ENCODE results near the gene POLDIP3. TPM values are rescaled to one million over a fixed set of nuclear protein-coding genes. Genes with fewer than 3 reads are reported as not detected.
A peak's percentile ranks its signal among the peaks of the same experiment; 100 is the strongest.

POLDIP3 gene
- total RNA-seq, 1 donor from 2014 or later: 39.4 TPM

GRCh38 chr22:42643634-42644421 lies 29.1 kb upstream of the POLDIP3 start:
- intact Hi-C loops (cut with micrococcal nuclease): no loop called here
- no peak for ATAC-seq
- DNase-seq: no peak

- intact Hi-C loops (cut with micrococcal nuclease): no loop called here
- ATAC-seq (no peak), DNase-seq (no peak)
These were observed 28.3 kb upstream of the POLDIP3 start for GRCh38 chr22:42642806-42643633.

- intact Hi-C loops (cut with micrococcal nuclease): no loop called here
These were observed 27.2 kb upstream of the POLDIP3 start for GRCh38 chr22:42641801-42642413.

GRCh38 chr22:42639541-42640241 lies 25.0 kb upstream of the POLDIP3 start:
- intact Hi-C loops (cut with micrococcal nuclease): no loop called here

More at GRCh38 chr22:42641801-42642413, 27.2 kb upstream of the POLDIP3 start:
- DNase-seq (no peak), ATAC-seq (no peak)

GRCh38 chr22:42637555-42637954 lies 22.9 kb upstream of the POLDIP3 start:
- DNase-seq (no peak), ATAC-seq (no peak)
- intact Hi-C loops (cut with micrococcal nuclease): no loop called here

More at GRCh38 chr22:42639541-42640241, 25.0 kb upstream of the POLDIP3 start:
- DNase-seq (no peak), ATAC-seq (no peak)

- DNase-seq: no peak
- intact Hi-C loops (cut with micrococcal nuclease): no loop called here
- no peak for ATAC-seq
These were observed 21.8 kb upstream of the POLDIP3 start for GRCh38 chr22:42636506-42636905.

GRCh38 chr22:42635531-42635930 lies 20.8 kb upstream of the POLDIP3 start:
- peak; percentile 93 for ATAC-seq
- peak; percentile 75 for DNase-seq
- intact Hi-C loops (cut with micrococcal nuclease): no loop called here

- ATAC-seq (no peak), DNase-seq (no peak)
- intact Hi-C loops (cut with micrococcal nuclease): no loop called here
These were observed 18.3 kb upstream of the POLDIP3 start for GRCh38 chr22:42633013-42633412.

- ATAC-seq (no peak), DNase-seq (no peak)
- intact Hi-C loops (cut with micrococcal nuclease): no loop called here
These were observed 17.4 kb upstream of the POLDIP3 start for GRCh38 chr22:42632096-42632495.

- intact Hi-C loops (cut with micrococcal nuclease): no loop called here
- DNase-seq: no peak
- ATAC-seq: no peak
These were observed 16.4 kb upstream of the POLDIP3 start for GRCh38 chr22:42630901-42631602.

- DNase-seq: no peak
- intact Hi-C loops (cut with micrococcal nuclease): no loop called here
- no peak for ATAC-seq
These were observed 15.5 kb upstream of the POLDIP3 start for GRCh38 chr22:42630211-42630610.

GRCh38 chr22:42627981-42628380 lies 13.3 kb upstream of the POLDIP3 start:
- intact Hi-C loops (cut with micrococcal nuclease): no loop called here
- ATAC-seq (no peak), DNase-seq (no peak)

GRCh38 chr22:42626951-42627625 lies 12.4 kb upstream of the POLDIP3 start:
- DNase-seq: no peak
- intact Hi-C loops (cut with micrococcal nuclease): no loop called here

GRCh38 chr22:42626431-42626830 lies 11.7 kb upstream of the POLDIP3 start:
- ATAC-seq (no peak), DNase-seq (no peak)
- intact Hi-C loops (cut with micrococcal nuclease): no loop called here

More at GRCh38 chr22:42626951-42627625, 12.4 kb upstream of the POLDIP3 start:
- no peak for ATAC-seq

GRCh38 chr22:42625416-42625815 lies 10.7 kb upstream of the POLDIP3 start:
- no peak for ATAC-seq
- intact Hi-C loops (cut with micrococcal nuclease): no loop called here
- no peak for DNase-seq

GRCh38 chr22:42624551-42625106 lies 9.9 kb upstream of the POLDIP3 start:
- DNase-seq (no peak), ATAC-seq (no peak)
- intact Hi-C loops (cut with micrococcal nuclease): no loop called here

- ATAC-seq (no peak), DNase-seq (no peak)
- intact Hi-C loops (cut with micrococcal nuclease): no loop called here
These were observed 9.2 kb upstream of the POLDIP3 start for GRCh38 chr22:42623756-42624441.
